Frontal cortex (tissue), 4 donors: ENCODE results near the gene IL17RA. TPM values are rescaled to one million over a fixed set of nuclear protein-coding genes. Genes with fewer than 3 reads are reported as not detected.

Source experiments
- DNase-seq, 2 donors: peaks; one replicate each; pipeline ENCODE4 v3.0.0; 2012; ENCODE audit warnings: low spot score in 2 of 2
- FAIRE-seq: peaks from 2 replicates; lab custom pipeline; 2012; peaks lifted over from hg19 to GRCh38; lab: Jason Lieb, UNC
- total RNA-seq: library from RNA; depleted of rRNA; stranded (reverse); fragments of >200 nt; gene quantifications from one replicate; pipeline ENCODE4 v1.2.3, GENCODE V29; 2014
- donor health status: control.
- donor health status: control.
- donor health status: control.

IL17RA gene
- total RNA-seq, 1 donor from 2014 or later = 2.0 TPM

- FAIRE-seq (no peak), DNase-seq (no peak)
Observed at GRCh38 chr22:17118342-17118741, 33.5 kb downstream of the IL17RA start.

- FAIRE-seq (no peak), DNase-seq (no peak)
Observed at GRCh38 chr22:17119481-17120202, 34.8 kb downstream of the IL17RA start.

- FAIRE-seq (no peak), DNase-seq (peak in 1 of 2 donors; percentile 58)
Observed at GRCh38 chr22:17120281-17120680, 35.5 kb downstream of the IL17RA start.

GRCh38 chr22:17120711-17121232 is 36.0 kb downstream of the IL17RA start:
- DNase-seq = peak in 1 of 2 donors; percentile 57
- no peak for FAIRE-seq

- FAIRE-seq (no peak), DNase-seq (peak; percentile 68 to 77)
Observed at GRCh38 chr22:17121233-17122195, 36.7 kb downstream of the IL17RA start, which contains the start of gene TMEM121B. TSS of gene TMEM121B (minus strand) at chr22:17121360. CDS start at chr22:17121127, 233 bp downstream.

- FAIRE-seq (no peak), DNase-seq (no peak)
Observed at GRCh38 chr22:17130199-17130598, 45.4 kb downstream of the IL17RA start.

- DNase-seq = peak in 1 of 2 donors; percentile 54
- FAIRE-seq = no peak
Observed at GRCh38 chr22:17131686-17132085, 46.9 kb downstream of the IL17RA start.

GRCh38 chr22:17132112-17132511 is 47.3 kb downstream of the IL17RA start:
- FAIRE-seq (no peak), DNase-seq (no peak)

GRCh38 chr22:17133137-17133536 is 48.3 kb downstream of the IL17RA start:
- no peak for DNase-seq
- FAIRE-seq = no peak

GRCh38 chr22:17135153-17135760 is 50.5 kb downstream of the IL17RA start:
- FAIRE-seq = no peak
- DNase-seq = no peak

GRCh38 chr22:17137170-17137569 is 52.4 kb downstream of the IL17RA start:
- no peak for FAIRE-seq
- DNase-seq = no peak

- DNase-seq (no peak), FAIRE-seq (no peak)
Observed at GRCh38 chr22:17137861-17138425, 53.1 kb downstream of the IL17RA start.

GRCh38 chr22:17138513-17138912 is 53.7 kb downstream of the IL17RA start:
- DNase-seq (no peak), FAIRE-seq (no peak)

GRCh38 chr22:17140022-17140421 is 55.2 kb downstream of the IL17RA start:
- DNase-seq = no peak
- FAIRE-seq = no peak

GRCh38 chr22:17140826-17141766 is 56.3 kb downstream of the IL17RA start:
- no peak for FAIRE-seq
- DNase-seq = no peak

GRCh38 chr22:17143101-17143500 is 58.3 kb downstream of the IL17RA start:
- DNase-seq (no peak), FAIRE-seq (no peak)

GRCh38 chr22:17143826-17144225 is 59.0 kb downstream of the IL17RA start:
- FAIRE-seq = no peak

GRCh38 chr22:17145021-17145680 is 60.4 kb downstream of the IL17RA start:
- DNase-seq = no peak
- no peak for FAIRE-seq

More at GRCh38 chr22:17143826-17144225, 59.0 kb downstream of the IL17RA start:
- no peak for DNase-seq
